CD14-positive monocyte (primary cell): Measurements from ENCODE around the gene HCCS. TPM values are rescaled to one million over a fixed set of nuclear protein-coding genes. Genes with fewer than 3 reads are reported as not detected.

Experiments used
- DNase-seq, 3 donors: peaks; one replicate each; pipeline ENCODE4 v3.0.0-alpha.2; 2011 to 2022
- H2AFZ ChIP-seq: 2 replicates; pipeline ENCODE4 v1.6.0; 2012; ENCODE audit warnings: mild to moderate bottlenecking, low read depth, low read length, inconsistent platforms; ENCODE audit not compliant: insufficient read depth, poor library complexity, severe bottlenecking
- H3K27ac ChIP-seq, 2 donors: 1 replicate in 1 of 2; 2 replicates in 1 of 2; pipeline ENCODE4 v1.5.1; 2012 to 2013; ENCODE audit warnings: low read length in 2 of 2, control low read depth in 1 of 2, inconsistent platforms in 1 of 2, low read depth in 1 of 2, mild to moderate bottlenecking in 1 of 2
- H3K27me3 ChIP-seq, 2 donors: one replicate each; pipeline versions ENCODE4 v1.6.0 to v1.6.1; 2011 to 2013; ENCODE audit warnings: low read length in 2 of 2; ENCODE audit not compliant: control insufficient read depth in 2 of 2, insufficient read depth in 2 of 2
- H3K36me3 ChIP-seq, 2 donors: replicated peaks in 1 of 2; 1 replicate in 1 of 2; 2 replicates in 1 of 2; pipeline versions ENCODE4 v1.5.1 to v1.6.1; 2012 to 2013; ENCODE audit warnings: low read length in 2 of 2, control low read depth in 1 of 2, inconsistent platforms in 1 of 2, mild to moderate bottlenecking in 1 of 2; ENCODE audit not compliant: insufficient read depth in 2 of 2, control insufficient read depth in 1 of 2
- H3K4me1 ChIP-seq, 2 donors: 1 replicate in 1 of 2; 2 replicates in 1 of 2; pipeline versions ENCODE4 v1.5.1 to v1.6.1; 2012 to 2013; ENCODE audit warnings: low read length in 2 of 2, control low read depth in 1 of 2, inconsistent platforms in 1 of 2, mild to moderate bottlenecking in 1 of 2, moderate library complexity in 1 of 2; ENCODE audit not compliant: insufficient read depth in 2 of 2, control insufficient read depth in 1 of 2
- H3K4me2 ChIP-seq: replicated peaks from 2 replicates; pipeline ENCODE3; 2012; ENCODE audit warnings: low read length, moderate library complexity, mild to moderate bottlenecking; ENCODE audit not compliant: poor library complexity, severe bottlenecking; ENCODE audit errors: extremely low read depth
- H3K4me3 ChIP-seq, 3 experiments: fragments of 200-600 bp in 1 of 3; sonication (generic) in 1 of 3; replicated peaks in 1 of 3; 1 replicate in 2 of 3; 2 replicates in 1 of 3; pipeline ENCODE4 v1.5.1; 2011 to 2013; ENCODE audit warnings: low read length in 3 of 3, mild to moderate bottlenecking in 3 of 3, control low read depth in 2 of 3, low read depth in 2 of 3, inconsistent platforms in 1 of 3, moderate library complexity in 1 of 3
- H3K79me2 ChIP-seq: 2 replicates; pipeline ENCODE4 v1.6.0; 2012; ENCODE audit warnings: mild to moderate bottlenecking, control low read depth, inconsistent platforms, low read length, moderate library complexity; ENCODE audit not compliant: insufficient read depth
- H3K9ac ChIP-seq: 2 replicates; pipeline ENCODE4 v1.6.0; 2017; ENCODE audit warnings: low read length, mild to moderate bottlenecking; ENCODE audit not compliant: insufficient read depth, poor library complexity, severe bottlenecking
- H3K9me3 ChIP-seq, 2 donors: replicated peaks in 1 of 2; 1 replicate in 1 of 2; 2 replicates in 1 of 2; pipeline versions ENCODE4 v1.5.1 to v1.6.1; 2012 to 2013; ENCODE audit warnings: low read length in 2 of 2, control low read depth in 1 of 2; ENCODE audit not compliant: control insufficient read depth in 1 of 2, insufficient read depth in 1 of 2
- H4K20me1 ChIP-seq: 2 replicates; pipeline ENCODE4 v1.6.0; 2012; ENCODE audit warnings: mild to moderate bottlenecking, low read length, control low read depth, moderate library complexity; ENCODE audit not compliant: insufficient read depth
- H3K27ac Mint-ChIP-seq, 7 donors: one replicate each; pipeline ENCODE4 v1.8.0; 2020; ENCODE audit warnings: mild to moderate bottlenecking in 7 of 7, mixed read lengths in 7 of 7, moderate library complexity in 6 of 7, inconsistent platforms in 2 of 7
- H3K27me3 Mint-ChIP-seq, 3 donors: one replicate each; pipeline ENCODE4 v1.8.0; 2021 to 2022; ENCODE audit warnings: low read depth in 3 of 3, mild to moderate bottlenecking in 3 of 3, mixed read lengths in 3 of 3, moderate library complexity in 3 of 3, inconsistent platforms in 1 of 3
- H3K36me3 Mint-ChIP-seq, 2 donors: one replicate each; pipeline ENCODE4 v1.8.0; 2020; ENCODE audit warnings: mixed read lengths in 2 of 2, inconsistent platforms in 1 of 2, mild to moderate bottlenecking in 1 of 2
- H3K4me1 Mint-ChIP-seq: one replicate; pipeline ENCODE4 v1.8.0; 2020; ENCODE audit warnings: mild to moderate bottlenecking, mixed read lengths
- H3K4me3 Mint-ChIP-seq, 2 donors: one replicate each; pipeline ENCODE4 v1.8.0; 2020; ENCODE audit warnings: mild to moderate bottlenecking in 2 of 2, mixed read lengths in 2 of 2, moderate library complexity in 1 of 2
- H3K9me3 Mint-ChIP-seq, 7 donors: one replicate each; pipeline ENCODE4 v1.8.0; 2020 to 2022; ENCODE audit warnings: mixed read lengths in 7 of 7, mild to moderate bottlenecking in 6 of 7, moderate library complexity in 6 of 7, inconsistent platforms in 2 of 7
- CTCF ChIP-seq: fragments of 200-600 bp; IDR thresholded peaks from one replicate; pipeline ENCODE4 v1.8.0; 2022; ENCODE audit warnings: antibody characterized with exemption, mild to moderate bottlenecking
- WGBS: methylation state at CpG from one replicate; pipeline ENCODE4 v1.1.5; 2013; ENCODE audit warnings: missing lambda C conversion rate; ENCODE audit not compliant: insufficient coverage; 5-methylcytosine and 5-hydroxymethylcytosine counted together
- intact Hi-C, 2 donors: fragments of 100-400 bp; cut with micrococcal nuclease; formaldehyde crosslinking; loops; one replicate each; pipeline versions ENCODE4 v1.15.0 to v1.15.1; 2023
- polyA plus RNA-seq, 3 donors: library from polyadenylated mRNA; depleted of rRNA in 1 of 3; unstranded in 2 of 3; stranded (reverse) in 1 of 3; fragments of 300-500 nt in 2 of 3; fragments of >200 nt in 1 of 3; fragmentation: Illumina TruSeq in 2 of 3; gene quantifications; 1 replicate in 2 of 3; 2 replicates in 1 of 3; pipeline ENCODE4 v1.2.3, GENCODE V29; 2012 to 2021

HCCS gene
- polyA plus RNA-seq, 3 donors: 15.2 to 52.2 (median 38.9) TPM

- no CpG with 5 or more reads among the region's 6 CpGs for WGBS
- Mint-ChIP-seq H3K27ac (no peak overlapping the region), H3K36me3 (no peaks in the 10 kb centered on the region)
These were observed 26.5 kb downstream of the HCCS start for GRCh38 chrX:11137543-11138139.

More at GRCh38 chrX:11137543-11138139, 26.5 kb downstream of the HCCS start:
- no peak overlapping the region for H3K9ac ChIP-seq
- H3K4me1 ChIP-seq: peaks cover 0 to 3% of the 10 kb centered on the region in 2 donors
- no peak overlapping the region for H2AFZ ChIP-seq
- peak; percentile 26 to 48 (median 27) for DNase-seq
- TF ChIP-seq CTCF: peak; percentile 70
- H3K9me3 ChIP-seq: no peaks in the 10 kb centered on the region
- Mint-ChIP-seq H3K9me3 (peaks cover 0 to 2% (median 0%) of the 10 kb centered on the region in 7 donors), H3K27me3 (peaks cover 0 to 16% (median 2%) of the 10 kb centered on the region in 3 donors), H3K4me3 (no peak overlapping the region), H3K4me1 (peaks cover 2% of the 10 kb centered on the region)
- no peaks in the 10 kb centered on the region for H3K36me3 ChIP-seq
- no peak overlapping the region for H3K4me3 ChIP-seq
- H3K79me2 ChIP-seq: no peaks in the 10 kb centered on the region
- H3K4me2 ChIP-seq: no peak overlapping the region
- H4K20me1 ChIP-seq: no peaks in the 10 kb centered on the region
- H3K27ac ChIP-seq: no peak overlapping the region
- intact Hi-C loops: loop anchor here in 1 of 2 donors (10.0 kb wide), 1 partner anchor 953 kb away; no protein-coding TSS in a partner anchor
- peaks cover 2 to 11% of the 10 kb centered on the region in 2 donors for H3K27me3 ChIP-seq
